Endothelial cell (in vitro differentiated cells): ENCODE results near the gene TSNAX. TPM values are rescaled to one million over a fixed set of nuclear protein-coding genes. Genes with fewer than 3 reads are reported as not detected.

Experiments used
- DNase-seq: peaks from one replicate; pipeline ENCODE4 v3.0.0; 2021; ENCODE audit warnings: low spot score
- H3K27ac Mint-ChIP-seq: one replicate; pipeline ENCODE4 v1.8.0; 2021; ENCODE audit warnings: mixed read lengths, inconsistent platforms; ENCODE audit not compliant: unreplicated experiment
- H3K27me3 Mint-ChIP-seq: one replicate; pipeline ENCODE4 v1.8.0; 2021; ENCODE audit warnings: mild to moderate bottlenecking, moderate library complexity, mixed read lengths, inconsistent platforms; ENCODE audit not compliant: unreplicated experiment
- H3K36me3 Mint-ChIP-seq: one replicate; pipeline ENCODE4 v1.8.0; 2021; ENCODE audit warnings: mild to moderate bottlenecking, low read depth, mixed read lengths, inconsistent platforms; ENCODE audit not compliant: unreplicated experiment
- H3K4me1 Mint-ChIP-seq: one replicate; pipeline ENCODE4 v1.8.0; 2021; ENCODE audit warnings: mild to moderate bottlenecking, mixed read lengths, inconsistent platforms; ENCODE audit not compliant: unreplicated experiment
- H3K4me3 Mint-ChIP-seq: one replicate; pipeline ENCODE4 v1.8.0; 2021; ENCODE audit warnings: mild to moderate bottlenecking, mixed read lengths, inconsistent platforms; ENCODE audit not compliant: unreplicated experiment
- H3K9me3 Mint-ChIP-seq: one replicate; pipeline ENCODE4 v1.8.0; 2021; ENCODE audit warnings: mixed read lengths, inconsistent platforms; ENCODE audit not compliant: unreplicated experiment
- long read RNA-seq: library from polyadenylated mRNA; unstranded; transcript quantifications from one replicate; pipeline ENCODE4 v2.0.0, GENCODE V29; 2020; ENCODE audit not compliant: unreplicated experiment
- total RNA-seq: library from RNA; stranded (reverse); fragmentation: NEBNext Ultra II Directional; extraction: Animal tissue kit (Norgen Biotek cat#: 25700); gene quantifications from one replicate; pipeline ENCODE4 v1.2.1, GENCODE V29; 2021; ENCODE audit not compliant: unreplicated experiment
- TF ChIP-seq, protein P1 (sequence below): fragments of 200-600 bp; sonication (generic); IDR thresholded peaks from one replicate; pipeline ENCODE4 v1.5.0; 2021; ENCODE audit warnings: antibody characterized with exemption; ENCODE audit not compliant: unreplicated experiment

Gene TSNAX
- total RNA-seq: 35.4 TPM
- long read RNA-seq, transcript TSNAX-201 (6 exons, 2,650 nt): major isoform, 19 of 22 reads
- long read RNA-seq, partial matches to known transcripts: 1 of 22 reads
- long read RNA-seq, other reads (novel, unspliced or antisense): 2 of 22 reads

- Mint-ChIP-seq H3K36me3 (peaks cover 20% of the 10 kb centered on the region), H3K4me3 (peak within 1 kb of the TSS; percentile 96), H3K27ac (peak within 1 kb of the TSS; percentile 98), H3K4me1 (peaks cover 28% of the 10 kb centered on the region), H3K27me3 (peaks cover 6% of the 10 kb centered on the region), H3K9me3 (no peaks in the 10 kb centered on the region)
- DNase-seq: peak; percentile 93
- TF ChIP-seq, protein P1, sequence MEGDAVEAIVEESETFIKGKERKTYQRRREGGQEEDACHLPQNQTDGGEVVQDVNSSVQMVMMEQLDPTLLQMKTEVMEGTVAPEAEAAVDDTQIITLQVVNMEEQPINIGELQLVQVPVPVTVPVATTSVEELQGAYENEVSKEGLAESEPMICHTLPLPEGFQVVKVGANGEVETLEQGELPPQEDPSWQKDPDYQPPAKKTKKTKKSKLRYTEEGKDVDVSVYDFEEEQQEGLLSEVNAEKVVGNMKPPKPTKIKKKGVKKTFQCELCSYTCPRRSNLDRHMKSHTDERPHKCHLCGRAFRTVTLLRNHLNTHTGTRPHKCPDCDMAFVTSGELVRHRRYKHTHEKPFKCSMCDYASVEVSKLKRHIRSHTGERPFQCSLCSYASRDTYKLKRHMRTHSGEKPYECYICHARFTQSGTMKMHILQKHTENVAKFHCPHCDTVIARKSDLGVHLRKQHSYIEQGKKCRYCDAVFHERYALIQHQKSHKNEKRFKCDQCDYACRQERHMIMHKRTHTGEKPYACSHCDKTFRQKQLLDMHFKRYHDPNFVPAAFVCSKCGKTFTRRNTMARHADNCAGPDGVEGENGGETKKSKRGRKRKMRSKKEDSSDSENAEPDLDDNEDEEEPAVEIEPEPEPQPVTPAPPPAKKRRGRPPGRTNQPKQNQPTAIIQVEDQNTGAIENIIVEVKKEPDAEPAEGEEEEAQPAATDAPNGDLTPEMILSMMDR: no peak
Measured at GRCh38 chr1:231528172-231529029, at the start of gene TSNAX. Gene TSNAX (plus strand): TSS chr1:231528669. CDS start chr1:231528811, 142 bp downstream.

- Mint-ChIP-seq H3K9me3 (no peaks in the 10 kb centered on the region), H3K36me3 (no peaks in the 10 kb centered on the region), H3K4me1 (no peaks in the 10 kb centered on the region), H3K4me3 (no peak overlapping the region), H3K27me3 (no peaks in the 10 kb centered on the region), H3K27ac (no peak overlapping the region)
- TF ChIP-seq, protein P1: no peak
- DNase-seq: no peak
Measured at GRCh38 chr1:231478811-231479210, 49.7 kb upstream of the TSNAX start.

DNA sequence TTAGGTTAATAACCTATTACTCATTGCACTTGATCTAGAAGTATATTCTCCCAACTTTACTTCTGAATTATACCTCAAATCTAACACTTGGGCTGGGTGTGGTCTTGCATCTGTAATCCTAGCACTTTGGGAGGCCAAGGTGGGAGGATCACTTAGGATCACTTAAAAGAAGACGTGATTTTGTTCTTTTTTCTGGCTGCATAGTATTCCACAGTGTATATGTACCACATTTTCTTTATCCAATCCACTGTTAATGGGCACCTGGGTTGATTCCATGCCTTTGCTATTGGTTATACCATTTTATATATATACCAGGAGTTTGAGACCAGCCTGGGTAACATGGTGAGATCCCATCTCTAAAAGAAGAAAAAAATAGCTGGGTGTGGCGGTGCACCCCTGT, 48.5 kb upstream of the TSNAX start:
- H3K4me3 Mint-ChIP-seq: no peak overlapping the region
- no peaks in the 10 kb centered on the region for H3K4me1 Mint-ChIP-seq
- DNase-seq: no peak
- no peaks in the 10 kb centered on the region for H3K9me3 Mint-ChIP-seq
- no peak overlapping the region for H3K27ac Mint-ChIP-seq
- no peaks in the 10 kb centered on the region for H3K27me3 Mint-ChIP-seq
- TF ChIP-seq, protein P1: no peak
- no peaks in the 10 kb centered on the region for H3K36me3 Mint-ChIP-seq

DNA sequence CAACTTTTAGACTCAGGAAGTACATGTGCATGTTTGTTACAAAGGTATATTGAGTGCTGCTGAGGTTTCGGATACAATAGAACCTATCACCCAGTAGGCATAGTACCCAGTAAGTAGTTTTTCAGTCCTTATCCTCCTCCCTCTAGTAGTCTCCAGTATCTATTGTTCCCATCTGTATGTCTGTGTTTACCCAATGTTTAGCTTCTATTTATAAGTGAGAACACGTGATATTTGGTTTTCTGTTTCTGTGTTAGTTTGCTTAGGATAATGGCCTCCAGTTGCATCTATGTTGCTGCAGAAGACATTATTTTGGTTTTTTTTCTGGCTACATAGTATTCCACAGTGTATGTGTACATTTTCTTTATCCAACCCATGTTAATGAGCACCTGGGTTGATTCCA, 47.2 kb upstream of the TSNAX start:
- no peak overlapping the region for H3K27ac Mint-ChIP-seq
- TF ChIP-seq, protein P1: no peak
- H3K27me3 Mint-ChIP-seq: no peaks in the 10 kb centered on the region
- no peaks in the 10 kb centered on the region for H3K4me1 Mint-ChIP-seq
- H3K4me3 Mint-ChIP-seq: no peak overlapping the region
- H3K36me3 Mint-ChIP-seq: no peaks in the 10 kb centered on the region
- no peaks in the 10 kb centered on the region for H3K9me3 Mint-ChIP-seq
- DNase-seq: no peak
